Panc1 (cell line): ENCODE data around the gene IL4. TPM values are rescaled to one million over a fixed set of nuclear protein-coding genes. Genes with fewer than 3 reads are reported as not detected.

Source experiments
- ATAC-seq: fragments of 200-7000 bp; cut with Tn5 transposase; 2 replicates; pipeline ENCODE4 v1.9.1; 2020; ENCODE audit warnings: mild to moderate bottlenecking, moderate library complexity
- BruUV-seq: library from RNA; stranded (reverse); fragments of 400-500 nt; replicated peaks from 2 replicates; lab custom pipeline; 2021; lab: Mats Ljungman, UMichigan
- CTCF ChIA-PET: fragments of 300-600 bp; sonication (Branson Sonifier 250); formaldehyde crosslinking; loops from one replicate; lab custom pipeline; 2022; ENCODE audit warnings: antibody characterized with exemption; lab: Charles Lee
- POLR2A ChIA-PET: fragments of 300-600 bp; sonication (Branson Sonifier 250); formaldehyde crosslinking; loops from one replicate; lab custom pipeline; 2022; ENCODE audit warnings: antibody characterized with exemption; lab: Charles Lee
- DNase-seq: peaks from one replicate; pipeline ENCODE4 v3.0.0-alpha.2; 2010; ENCODE audit warnings: low read depth, low spot score
- H3K27ac ChIP-seq: 2 replicates; pipeline ENCODE4 v1.5.1; 2011; ENCODE audit warnings: mild to moderate bottlenecking, low read length, inconsistent platforms
- H3K27me3 ChIP-seq: fragments of 200-500 bp; sonication (Bioruptor generic); 2 replicates; pipeline ENCODE4 v1.6.0; 2014; ENCODE audit warnings: low read length, inconsistent platforms; ENCODE audit not compliant: control insufficient read depth, insufficient read depth
- H3K36me3 ChIP-seq: fragments of 200-500 bp; sonication (Bioruptor generic); 2 replicates; pipeline ENCODE4 v1.5.1; 2014; ENCODE audit warnings: inconsistent platforms, mild to moderate bottlenecking, low read length, moderate library complexity; ENCODE audit not compliant: control insufficient read depth, insufficient read depth
- H3K4me1 ChIP-seq: 2 replicates; pipeline ENCODE4 v1.5.1; 2011; ENCODE audit warnings: inconsistent platforms, mild to moderate bottlenecking, low read length, moderate library complexity; ENCODE audit not compliant: control insufficient read depth, insufficient read depth
- H3K4me3 ChIP-seq, 2 experiments: 2 replicates each; pipeline ENCODE4 v1.5.1; 2011 to 2012; ENCODE audit warnings: low read depth in 2 of 2, low read length in 2 of 2, mild to moderate bottlenecking in 2 of 2, inconsistent platforms in 1 of 2, moderate library complexity in 1 of 2
- H3K9me3 ChIP-seq: fragments of 200-500 bp; sonication (Bioruptor generic); 2 replicates; pipeline ENCODE4 v1.5.1; 2014; ENCODE audit warnings: low read depth, mild to moderate bottlenecking, inconsistent platforms, low read length, moderate library complexity; ENCODE audit not compliant: control insufficient read depth, insufficient read depth
- CTCF ChIP-seq: fragments of 450-650 bp; IDR thresholded peaks from 2 replicates; pipeline ENCODE4 v1.5.1; 2017; ENCODE audit warnings: mild to moderate bottlenecking
- POLR2AphosphoS5 ChIP-seq: IDR thresholded peaks from 2 replicates; pipeline ENCODE4 v1.6.1; 2012; ENCODE audit warnings: mild to moderate bottlenecking, low read depth, low read length, moderate library complexity
- REST ChIP-seq, 2 experiments: IDR thresholded peaks; 2 replicates each; pipeline ENCODE4 v1.6.1; 2011 to 2012; ENCODE audit warnings: low read depth in 2 of 2, control low read depth in 1 of 2, low read length in 1 of 2, mild to moderate bottlenecking in 1 of 2, moderate library complexity in 1 of 2; ENCODE audit not compliant: insufficient read depth in 1 of 2
- SIN3A ChIP-seq: IDR thresholded peaks from 2 replicates; pipeline ENCODE4 v1.6.1; 2012; ENCODE audit warnings: low read depth, mild to moderate bottlenecking, low read length, moderate library complexity, borderline replicate concordance; ENCODE audit not compliant: insufficient read depth
- TCF7L2 ChIP-seq: IDR thresholded peaks from 2 replicates; pipeline ENCODE4 v1.6.1; 2011; ENCODE audit warnings: mild to moderate bottlenecking, low read depth, low read length, inconsistent platforms
- in situ Hi-C: cut with HindIII; loops from 2 replicates; pipeline ENCODE4 v1.10.0; 2016; ENCODE audit warnings: low sequenced_read_pairs, low pct_unique_long_range_greater_than_20kb
- intact Hi-C: fragments of 100-400 bp; cut with micrococcal nuclease; formaldehyde crosslinking; loops from one replicate; pipeline ENCODE4 v1.10.0; 2022; ENCODE audit not compliant: unreplicated experiment
- total RNA-seq: library from RNA; stranded (reverse); gene quantifications from one replicate; pipeline ENCODE4 v1.2.1, GENCODE V29; 2021; ENCODE audit not compliant: unreplicated experiment

Gene IL4
- total RNA-seq, 1 experiment from 2014 or later: not detected

- intact Hi-C loops (no loop called here), in situ Hi-C loops (no loop called here)
- H3K36me3 ChIP-seq: no peaks in the 10 kb centered on the region
- no TSS peak for BruUV-seq
- TF ChIP-seq POLR2AphosphoS5 (no peak), SIN3A (no peak)
- DNase-seq (no peak), ATAC-seq (no peak)
- CTCF ChIA-PET: no interaction called here
- H3K4me1 ChIP-seq: no peaks in the 10 kb centered on the region
- H3K27ac ChIP-seq: no peak overlapping the region
- no peaks in the 10 kb centered on the region for H3K9me3 ChIP-seq
- no peak overlapping the region for H3K4me3 ChIP-seq
- H3K27me3 ChIP-seq: no peaks in the 10 kb centered on the region
- POLR2A ChIA-PET: interaction anchor here (0.6 kb wide), 1 partner anchor 155 kb away, joined by 5 read pairs; no protein-coding TSS in a partner anchor
These were observed 11.8 kb upstream of the IL4 start for GRCh38 chr5:132662004-132662401.

- ATAC-seq: peak; percentile 48
These were observed 10.6 kb upstream of the IL4 start for GRCh38 chr5:132662925-132663770.

More at GRCh38 chr5:132662925-132663770, 10.6 kb upstream of the IL4 start:
- Histone ChIP-seq H3K36me3 (no peaks in the 10 kb centered on the region), H3K4me1 (no peaks in the 10 kb centered on the region), H3K27ac (no peak overlapping the region), H3K4me3 (no peak overlapping the region), H3K27me3 (no peaks in the 10 kb centered on the region), H3K9me3 (no peaks in the 10 kb centered on the region)
- DNase-seq: no peak
- intact Hi-C loops (no loop called here), in situ Hi-C loops (no loop called here)
- BruUV-seq: no TSS peak
- POLR2A ChIA-PET: no interaction called here
- TF ChIP-seq REST (IDR thresholded peaks at IDR 0.05; ENCODE audit: insufficient read depth in 1 of 2, low read depth in 2 of 2, low read length in 1 of 2) (no peak), POLR2AphosphoS5 (no peak), TCF7L2 (no peak), SIN3A (no peak), CTCF (no peak)
- CTCF ChIA-PET: no interaction called here
